HG03565 (cell line): Measurements from ENCODE around the gene SLC6A1.

Source experiments
- ATAC-seq: cut with Tn5 transposase; IDR thresholded peaks from one replicate; pipeline ENCODE4 v1.9.1; 2021; ENCODE audit warnings: mild to moderate bottlenecking, moderate library complexity; ENCODE audit not compliant: unreplicated experiment

The SLC6A1 gene

GRCh38 chr3:10970306-10970960 is 22.1 kb upstream of the SLC6A1 start:
- ATAC-seq = no peak

DNA sequence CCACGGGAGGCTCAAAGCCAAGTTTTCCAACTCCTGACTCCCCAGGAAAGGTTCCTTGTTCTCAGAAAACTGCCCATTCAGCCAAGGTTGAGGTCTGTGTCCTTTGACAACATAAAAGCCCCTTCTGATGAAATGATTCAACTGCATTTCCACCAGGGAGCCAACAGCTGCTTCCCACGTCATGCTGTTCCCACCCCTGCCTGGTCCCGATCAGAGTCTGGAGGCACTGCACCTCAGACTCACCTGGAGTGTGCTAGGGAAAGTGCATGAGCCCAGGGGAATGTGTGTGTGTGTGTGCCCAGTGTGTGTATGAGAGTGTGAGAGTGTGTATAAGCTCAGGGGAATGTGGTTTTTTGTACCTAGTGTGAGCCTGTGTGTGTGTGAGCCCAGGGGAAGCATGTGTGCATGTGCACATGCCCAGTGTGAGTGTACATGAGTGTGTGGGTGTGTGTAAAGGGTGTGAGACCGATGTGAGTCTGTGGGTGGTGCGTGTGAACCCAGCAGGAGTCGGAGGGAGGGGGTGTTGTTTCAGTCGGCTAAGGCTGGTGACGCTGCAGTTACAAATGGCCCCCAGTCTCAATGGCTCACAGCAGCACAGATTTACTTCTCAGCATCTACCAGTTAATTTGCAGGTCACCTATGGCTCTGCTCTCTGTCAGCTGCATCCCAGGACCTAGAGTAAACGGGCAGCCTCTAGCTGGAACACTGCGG is 20.3 kb upstream of the SLC6A1 start:
- ATAC-seq = no peak

DNA sequence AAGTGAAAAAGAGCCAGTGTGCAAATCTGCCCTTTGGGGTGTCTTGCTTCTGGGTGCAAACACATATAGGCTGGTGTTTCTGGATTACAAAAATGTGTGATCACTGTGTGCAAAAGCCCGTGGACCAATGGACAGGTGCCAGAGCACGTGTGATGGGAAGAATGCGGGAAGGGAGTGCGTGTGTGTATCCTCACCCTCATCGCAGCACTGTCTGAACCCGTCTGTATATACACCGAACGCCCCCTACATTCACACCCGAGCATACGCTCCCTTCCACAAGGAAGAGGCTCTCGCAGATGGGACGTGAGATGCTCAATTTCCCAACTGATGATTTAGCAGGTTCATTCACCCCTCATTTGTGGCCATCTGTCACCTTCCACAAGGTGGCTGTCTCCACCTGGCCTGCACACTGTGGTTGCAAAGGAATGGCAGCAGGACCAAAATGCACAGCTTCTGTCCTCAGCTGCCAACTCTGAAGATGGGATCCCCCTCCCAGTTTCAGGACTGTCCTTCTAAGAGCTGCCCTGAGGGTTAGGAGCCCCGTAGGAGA is 19.4 kb upstream of the SLC6A1 start:
- no peak for ATAC-seq

GRCh38 chr3:10974131-10974530 is 18.4 kb upstream of the SLC6A1 start:
- no peak for ATAC-seq

- ATAC-seq = no peak
Measured at GRCh38 chr3:10974746-10975375, 17.7 kb upstream of the SLC6A1 start.

GRCh38 chr3:10975695-10976234 is 16.8 kb upstream of the SLC6A1 start:
- no peak for ATAC-seq

GRCh38 chr3:10976770-10977169 is 15.8 kb upstream of the SLC6A1 start:
- ATAC-seq = no peak

GRCh38 chr3:10977892-10978510 is 14.5 kb upstream of the SLC6A1 start:
- ATAC-seq = no peak

- ATAC-seq = no peak
Measured at GRCh38 chr3:10978956-10979355, 13.6 kb upstream of the SLC6A1 start.

- no peak for ATAC-seq
Measured at GRCh38 chr3:10980312-10980711, 12.2 kb upstream of the SLC6A1 start.

DNA sequence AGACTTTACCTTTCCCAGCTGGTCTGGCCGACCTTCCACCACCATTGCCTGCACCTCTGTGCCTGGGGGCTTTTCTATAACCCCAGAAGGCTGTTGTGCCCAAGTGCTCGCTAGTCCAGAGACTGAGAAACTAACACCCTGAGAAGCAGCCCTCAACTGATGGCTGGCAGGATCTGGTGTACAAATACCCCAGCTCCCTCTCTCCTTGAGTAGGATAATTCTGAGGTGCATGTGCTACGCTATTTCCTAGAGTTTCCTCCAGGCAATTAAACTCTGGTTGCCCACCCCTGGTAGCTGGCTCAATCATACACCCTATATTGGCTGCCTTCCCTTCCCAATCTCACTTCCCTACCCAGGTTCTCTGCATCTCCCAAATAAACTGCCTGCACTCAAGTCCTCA is 11.5 kb upstream of the SLC6A1 start:
- no peak for ATAC-seq

DNA sequence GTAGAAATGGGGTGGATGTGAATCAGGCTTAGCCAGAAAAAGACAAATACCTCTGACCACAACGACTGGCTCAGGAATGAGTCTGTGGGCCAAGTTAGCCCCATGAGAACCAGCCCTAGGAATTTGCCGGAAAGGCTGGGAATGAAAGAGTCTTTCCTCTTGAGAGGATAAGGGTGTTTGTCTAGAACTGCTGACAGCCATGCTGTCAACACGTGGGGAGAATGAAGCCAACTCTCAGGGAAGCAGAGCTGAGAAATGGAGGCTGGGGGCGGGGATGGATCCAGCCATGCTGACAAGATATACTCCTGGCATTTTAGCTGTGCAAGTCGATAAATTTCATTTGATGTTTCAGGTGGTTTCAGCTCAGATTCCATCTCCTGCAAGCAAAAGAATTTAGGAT is 10.6 kb upstream of the SLC6A1 start:
- ATAC-seq = no peak

DNA sequence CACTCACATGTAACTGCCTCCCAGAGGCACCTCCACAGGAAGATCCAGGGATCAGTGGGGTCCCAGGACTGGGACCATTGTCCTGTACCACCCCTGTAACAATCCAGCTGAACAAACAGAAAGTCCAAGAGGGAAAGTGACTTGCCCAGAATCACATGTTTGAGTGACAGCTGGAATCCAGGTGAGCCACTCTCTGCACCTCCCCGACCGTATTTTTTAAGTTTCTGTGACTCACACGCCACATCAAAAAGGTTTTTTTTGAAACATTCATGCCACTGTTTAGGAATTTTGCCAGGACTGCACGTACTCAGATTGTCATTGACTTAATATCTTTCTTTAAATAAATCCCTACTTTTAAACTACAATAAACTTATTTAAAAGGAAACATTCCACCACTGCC is 9.8 kb upstream of the SLC6A1 start:
- ATAC-seq = no peak

DNA sequence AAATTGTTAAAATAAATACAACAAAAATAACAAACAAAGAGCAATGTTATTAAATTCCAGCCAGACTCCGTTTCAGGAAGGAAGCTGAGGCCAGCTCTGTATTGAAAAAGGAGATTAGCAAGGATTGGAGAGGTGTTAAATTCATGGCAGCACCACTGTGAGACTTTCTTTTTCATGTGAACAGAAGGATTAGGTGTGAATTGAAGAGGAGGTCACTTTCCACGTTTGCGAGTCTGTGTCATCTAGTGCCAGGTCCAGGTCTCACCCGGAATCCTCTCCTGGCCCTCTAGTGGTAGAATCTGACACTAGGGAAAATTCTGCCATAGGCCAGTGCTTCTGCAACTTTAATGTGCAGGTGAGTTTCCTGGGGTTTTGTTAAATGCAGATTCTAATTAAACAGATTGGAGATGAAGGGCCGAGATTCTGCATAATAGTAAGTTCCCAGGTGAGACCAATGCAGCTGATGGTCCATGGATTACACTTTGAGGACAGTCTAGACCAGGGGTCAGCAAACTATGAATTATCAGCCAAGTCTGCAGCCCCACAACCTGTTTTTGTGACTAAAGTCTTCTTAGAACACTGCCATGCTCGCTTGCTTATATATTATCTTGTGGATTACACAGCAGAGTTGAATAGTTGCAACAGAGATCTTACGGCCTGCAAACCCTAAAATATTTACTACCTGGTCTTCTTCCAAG is 9.2 kb upstream of the SLC6A1 start:
- ATAC-seq = no peak

- ATAC-seq = no peak
Measured at GRCh38 chr3:10984371-10984896, 8.1 kb upstream of the SLC6A1 start.

- ATAC-seq = no peak
Measured at GRCh38 chr3:10985181-10985580, 7.4 kb upstream of the SLC6A1 start.

DNA sequence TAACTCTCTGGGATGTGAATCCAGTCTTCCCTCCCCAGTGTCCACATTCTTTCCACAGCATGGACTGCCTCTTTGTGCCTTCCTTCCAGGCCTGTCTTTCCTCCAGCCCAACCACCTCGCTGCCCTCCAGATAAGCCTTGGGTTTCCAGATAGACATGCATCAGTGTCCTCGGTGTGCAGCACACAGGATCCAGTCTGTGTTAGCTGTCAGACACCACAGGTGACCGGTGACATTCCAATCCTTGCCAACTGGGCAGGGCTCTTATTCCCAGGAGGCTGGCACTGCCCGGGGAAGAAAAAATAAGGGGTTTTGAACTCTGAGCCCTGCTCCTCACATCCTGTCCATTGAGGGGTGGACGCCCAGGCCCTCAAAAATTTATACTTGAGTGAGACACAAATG is 6.0 kb upstream of the SLC6A1 start:
- no peak for ATAC-seq

- ATAC-seq = no peak
Measured at GRCh38 chr3:10988001-10988665, 4.4 kb upstream of the SLC6A1 start.

DNA sequence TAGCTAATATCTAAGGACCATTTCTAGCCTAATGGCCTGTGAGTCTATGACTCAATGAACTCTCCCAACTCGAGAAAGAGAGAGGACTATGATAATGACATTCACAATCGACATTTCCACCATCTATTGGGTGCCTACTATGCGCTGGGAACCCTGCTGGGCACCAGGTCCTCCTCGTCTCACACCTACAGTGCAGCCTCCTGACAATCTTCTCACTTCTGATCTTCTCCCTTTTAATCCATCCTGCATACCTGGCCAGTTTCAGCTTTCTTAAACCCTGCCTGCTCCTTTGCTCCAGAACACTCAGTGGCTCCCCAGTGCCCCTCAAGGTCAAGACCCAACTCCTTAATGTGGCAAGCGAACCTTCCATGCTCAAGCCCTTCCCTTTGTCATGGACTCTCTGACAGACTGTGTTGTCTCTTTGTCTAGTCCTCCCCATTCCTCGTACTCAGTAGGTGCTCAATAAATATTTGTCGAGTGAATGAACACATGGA is 3.5 kb upstream of the SLC6A1 start:
- ATAC-seq = no peak
